22Rv1 (cell line): ENCODE results near the gene CEACAM1.

Experiments
- ZFX ChIP-seq: fragments of 450-650 bp; IDR thresholded peaks from 2 replicates; pipeline ENCODE4 v1.6.1; 2017; ENCODE audit warnings: antibody characterized with exemption, borderline replicate concordance
- TF ChIP-seq, protein P1 (sequence below): fragments of 450-650 bp; IDR thresholded peaks from 2 replicates; pipeline ENCODE4 v1.5.1; 2017; ENCODE audit warnings: mild to moderate bottlenecking

DNA sequence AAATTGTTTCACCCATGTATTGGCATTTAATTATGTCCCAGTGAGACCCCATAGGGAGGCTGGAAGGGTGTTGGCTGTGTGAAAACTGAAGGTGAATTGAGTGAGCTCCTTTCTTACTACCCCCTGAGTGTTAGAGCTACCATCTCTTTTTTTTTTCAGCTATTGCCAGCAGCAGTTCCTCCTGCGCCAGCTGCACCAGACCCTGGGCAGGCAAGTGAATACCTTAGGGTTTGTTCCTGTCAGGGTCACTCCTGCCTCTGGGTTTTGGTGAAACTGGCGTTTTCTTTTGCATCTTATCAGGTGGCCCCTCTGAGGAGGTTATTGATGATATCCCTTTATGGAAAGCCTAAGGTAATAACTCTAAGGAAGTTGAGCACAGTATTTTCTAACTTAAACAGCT is 40.9 kb upstream of the CEACAM1 start:
- TF ChIP-seq, protein P1, sequence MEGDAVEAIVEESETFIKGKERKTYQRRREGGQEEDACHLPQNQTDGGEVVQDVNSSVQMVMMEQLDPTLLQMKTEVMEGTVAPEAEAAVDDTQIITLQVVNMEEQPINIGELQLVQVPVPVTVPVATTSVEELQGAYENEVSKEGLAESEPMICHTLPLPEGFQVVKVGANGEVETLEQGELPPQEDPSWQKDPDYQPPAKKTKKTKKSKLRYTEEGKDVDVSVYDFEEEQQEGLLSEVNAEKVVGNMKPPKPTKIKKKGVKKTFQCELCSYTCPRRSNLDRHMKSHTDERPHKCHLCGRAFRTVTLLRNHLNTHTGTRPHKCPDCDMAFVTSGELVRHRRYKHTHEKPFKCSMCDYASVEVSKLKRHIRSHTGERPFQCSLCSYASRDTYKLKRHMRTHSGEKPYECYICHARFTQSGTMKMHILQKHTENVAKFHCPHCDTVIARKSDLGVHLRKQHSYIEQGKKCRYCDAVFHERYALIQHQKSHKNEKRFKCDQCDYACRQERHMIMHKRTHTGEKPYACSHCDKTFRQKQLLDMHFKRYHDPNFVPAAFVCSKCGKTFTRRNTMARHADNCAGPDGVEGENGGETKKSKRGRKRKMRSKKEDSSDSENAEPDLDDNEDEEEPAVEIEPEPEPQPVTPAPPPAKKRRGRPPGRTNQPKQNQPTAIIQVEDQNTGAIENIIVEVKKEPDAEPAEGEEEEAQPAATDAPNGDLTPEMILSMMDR, result no peak
- no peak for TF ChIP-seq ZFX
